AG09319 (cell line): ENCODE results near the gene CALY.

Experiments used
- DNase-seq: peaks from one replicate; pipeline ENCODE4 v3.0.0-alpha.2; 2010; ENCODE audit warnings: low read depth; ENCODE audit errors: extremely low read depth
- CTCF ChIP-seq: IDR thresholded peaks from 2 replicates; pipeline ENCODE4 v1.5.1; 2011; ENCODE audit warnings: low read depth, mild to moderate bottlenecking, inconsistent platforms, low read length, moderate library complexity

The CALY gene

GRCh38 chr10:133312016-133312768 is 24.5 kb downstream of the CALY start:
- no peak for DNase-seq

GRCh38 chr10:133311570-133311969 is 25.1 kb downstream of the CALY start:
- DNase-seq, result no peak
- no peak for TF ChIP-seq CTCF

More at GRCh38 chr10:133312016-133312768, 24.5 kb downstream of the CALY start:
- no peak for TF ChIP-seq CTCF

- no peak for DNase-seq
- no peak for TF ChIP-seq CTCF
These were observed 25.9 kb downstream of the CALY start for GRCh38 chr10:133310789-133311188.

GRCh38 chr10:133310399-133310755 is 26.3 kb downstream of the CALY start:
- no peak for TF ChIP-seq CTCF
- no peak for DNase-seq

- no peak for TF ChIP-seq CTCF
These were observed 26.8 kb downstream of the CALY start for GRCh38 chr10:133309720-133310398.

GRCh38 chr10:133309100-133309719 is 27.5 kb downstream of the CALY start:
- peak; percentile 74 for DNase-seq
- TF ChIP-seq CTCF, result no peak

More at GRCh38 chr10:133309720-133310398, 26.8 kb downstream of the CALY start:
- no peak for DNase-seq
